Right renal cortex interstitium (tissue), 3 donors: ENCODE data around the gene PKNOX1. TPM values are rescaled to one million over a fixed set of nuclear protein-coding genes. Genes with fewer than 3 reads are reported as not detected.

Experiments
- polyA plus RNA-seq, 3 donors: library from polyadenylated mRNA; unstranded; fragments of 120-200 nt; gene quantifications; one replicate each; pipeline ENCODE4 v1.2.1, GENCODE V29; 2013; ENCODE audit not compliant: insufficient read length in 3 of 3

The PKNOX1 gene
- polyA plus RNA-seq, 3 donors: 24.1 to 27.4 (median 25.0) TPM

Other genes starting within 250 kb of the PKNOX1 start
- gene WDR4, start 95.0 kb upstream of the PKNOX1 start, polyA plus RNA-seq: 10 to 100 TPM in 1 of 3 donors, 1 to 10 TPM in 2; 7.9 to 10.0 (median 10.0) TPM
- gene NDUFV3, start 81.3 kb upstream of the PKNOX1 start, polyA plus RNA-seq: 10 to 100 TPM; 36.9 to 39.7 (median 39.6) TPM
- under 1 TPM; 0.21 to 0.27 (median 0.26) TPM for gene ERVH48-1, start 48.9 kb upstream of the PKNOX1 start, polyA plus RNA-seq
- gene CBS, start 101.3 kb downstream of the PKNOX1 start, polyA plus RNA-seq: 10 to 100 TPM; 20.2 to 37.0 (median 30.1) TPM
- 10 to 100 TPM; 21.3 to 27.5 (median 23.0) TPM for gene U2AF1, start 133.0 kb downstream of the PKNOX1 start, polyA plus RNA-seq
- under 1 TPM in 2 of 3 donors, not detected in 1; 0.14 to 0.47 TPM for gene CRYAA, start 194.4 kb downstream of the PKNOX1 start, polyA plus RNA-seq